ENCODE data around the gene MAPK1. TPM values are rescaled to one million over a fixed set of nuclear protein-coding genes. Genes with fewer than 3 reads are reported as not detected.

The MAPK1 gene
- total RNA-seq, 1 donor: 46.3 TPM

DNA sequence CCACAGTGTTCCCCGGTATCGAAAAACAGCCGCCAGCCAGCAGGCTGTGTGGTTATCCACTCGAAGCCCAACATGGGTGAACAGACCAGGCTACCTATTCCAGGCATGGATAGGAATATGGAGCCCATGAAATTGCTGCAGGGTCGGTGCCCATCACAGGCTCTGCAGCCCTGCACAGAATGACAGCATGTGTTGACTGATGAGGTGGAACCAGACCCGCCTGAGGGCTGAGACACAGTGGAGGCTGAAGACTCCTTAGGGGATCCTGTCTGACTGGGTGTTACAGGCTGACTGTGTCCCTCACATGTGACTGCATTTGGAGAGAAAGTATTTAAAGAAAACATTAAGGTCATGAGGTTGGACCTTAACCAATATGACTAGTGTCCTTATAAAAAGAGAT lies 125.7 kb downstream of the MAPK1 start:
- Histone ChIP-seq H3K4me2 (ENCODE audit: insufficient read depth, low read length) (no peak overlapping the region), H3K36me3 (ENCODE audit: insufficient read depth, low read length) (no peaks in the 10 kb centered on the region), H3K4me1 (ENCODE audit: insufficient read depth, low read length) (no peaks in the 10 kb centered on the region), H2AFZ (ENCODE audit: low read length) (no peak overlapping the region), H4K20me1 (ENCODE audit: insufficient read depth, low read length) (no peaks in the 10 kb centered on the region), H3K4me3 (ENCODE audit: insufficient read depth, low read length) (no peak overlapping the region), H3K27ac (ENCODE audit: low read depth, low read length) (no peak overlapping the region), H3K9me3 (ENCODE audit: low read depth, low read length) (no peaks in the 10 kb centered on the region), H3K79me2 (ENCODE audit: insufficient read depth, low read length) (no peaks in the 10 kb centered on the region), H3K27me3 (ENCODE audit: insufficient read depth, low read length) (peaks cover 1% of the 10 kb centered on the region)
- TF ChIP-seq, protein P1, sequence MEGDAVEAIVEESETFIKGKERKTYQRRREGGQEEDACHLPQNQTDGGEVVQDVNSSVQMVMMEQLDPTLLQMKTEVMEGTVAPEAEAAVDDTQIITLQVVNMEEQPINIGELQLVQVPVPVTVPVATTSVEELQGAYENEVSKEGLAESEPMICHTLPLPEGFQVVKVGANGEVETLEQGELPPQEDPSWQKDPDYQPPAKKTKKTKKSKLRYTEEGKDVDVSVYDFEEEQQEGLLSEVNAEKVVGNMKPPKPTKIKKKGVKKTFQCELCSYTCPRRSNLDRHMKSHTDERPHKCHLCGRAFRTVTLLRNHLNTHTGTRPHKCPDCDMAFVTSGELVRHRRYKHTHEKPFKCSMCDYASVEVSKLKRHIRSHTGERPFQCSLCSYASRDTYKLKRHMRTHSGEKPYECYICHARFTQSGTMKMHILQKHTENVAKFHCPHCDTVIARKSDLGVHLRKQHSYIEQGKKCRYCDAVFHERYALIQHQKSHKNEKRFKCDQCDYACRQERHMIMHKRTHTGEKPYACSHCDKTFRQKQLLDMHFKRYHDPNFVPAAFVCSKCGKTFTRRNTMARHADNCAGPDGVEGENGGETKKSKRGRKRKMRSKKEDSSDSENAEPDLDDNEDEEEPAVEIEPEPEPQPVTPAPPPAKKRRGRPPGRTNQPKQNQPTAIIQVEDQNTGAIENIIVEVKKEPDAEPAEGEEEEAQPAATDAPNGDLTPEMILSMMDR (IDR thresholded peaks at IDR 0.05; ENCODE audit: extremely low read depth, low read depth, low read length): no peak
- peak; percentile 71 for DNase-seq (ENCODE audit: insufficient read length, low spot score, missing footprints)

GRCh38 chr22:21741059-21741458 lies 126.4 kb downstream of the MAPK1 start:
- no peak overlapping the region for H2AFZ ChIP-seq (ENCODE audit: low read length)
- H3K4me2 ChIP-seq (ENCODE audit: insufficient read depth, low read length): no peak overlapping the region
- no peak overlapping the region for H3K27ac ChIP-seq (ENCODE audit: low read depth, low read length)
- H3K27me3 ChIP-seq (ENCODE audit: insufficient read depth, low read length): peaks cover 3% of the 10 kb centered on the region
- H3K4me3 ChIP-seq (ENCODE audit: insufficient read depth, low read length): no peak overlapping the region
- H3K4me1 ChIP-seq (ENCODE audit: insufficient read depth, low read length): no peaks in the 10 kb centered on the region
- peak; percentile 62 for DNase-seq (ENCODE audit: insufficient read length, low spot score, missing footprints)
- H4K20me1 ChIP-seq (ENCODE audit: insufficient read depth, low read length): no peaks in the 10 kb centered on the region
- H3K79me2 ChIP-seq (ENCODE audit: insufficient read depth, low read length): no peaks in the 10 kb centered on the region
- no peaks in the 10 kb centered on the region for H3K36me3 ChIP-seq (ENCODE audit: insufficient read depth, low read length)
- no peaks in the 10 kb centered on the region for H3K9me3 ChIP-seq (ENCODE audit: low read depth, low read length)
- TF ChIP-seq, protein P1 (IDR thresholded peaks at IDR 0.05; ENCODE audit: extremely low read depth, low read depth, low read length): no peak

DNA sequence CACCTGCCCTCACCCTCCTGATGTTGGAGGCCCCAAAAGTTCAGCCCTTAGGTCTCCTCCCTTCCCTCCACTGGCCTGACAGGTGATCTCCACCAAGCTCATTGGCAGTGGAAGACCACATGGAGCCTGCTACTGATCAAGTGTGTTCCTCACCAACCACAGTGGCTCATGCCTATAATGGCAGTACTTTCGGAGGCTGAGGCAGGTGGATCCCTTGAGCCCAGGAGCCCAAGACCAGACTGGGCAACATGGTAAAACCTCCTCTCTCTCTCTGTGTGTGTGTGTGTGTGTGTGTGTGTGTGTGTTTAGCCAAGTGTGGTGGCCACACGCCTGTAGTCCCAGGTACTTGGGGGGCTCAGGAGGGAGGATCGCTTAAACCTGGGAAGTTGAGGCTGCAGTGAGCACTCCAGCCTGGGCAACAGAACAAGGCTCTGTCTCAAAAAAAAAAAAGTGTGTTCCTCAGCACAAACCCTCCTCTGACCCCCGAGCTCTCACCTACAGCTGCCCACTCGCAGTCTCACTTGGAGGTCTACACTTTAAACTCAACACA lies 127.5 kb downstream of the MAPK1 start:
- Histone ChIP-seq H3K4me2 (ENCODE audit: insufficient read depth, low read length) (no peak overlapping the region), H3K4me3 (ENCODE audit: insufficient read depth, low read length) (no peak overlapping the region), H2AFZ (ENCODE audit: low read length) (no peak overlapping the region), H3K9me3 (ENCODE audit: low read depth, low read length) (no peaks in the 10 kb centered on the region), H4K20me1 (ENCODE audit: insufficient read depth, low read length) (no peaks in the 10 kb centered on the region), H3K36me3 (ENCODE audit: insufficient read depth, low read length) (no peaks in the 10 kb centered on the region), H3K79me2 (ENCODE audit: insufficient read depth, low read length) (no peaks in the 10 kb centered on the region), H3K4me1 (ENCODE audit: insufficient read depth, low read length) (peaks cover 4% of the 10 kb centered on the region), H3K27me3 (ENCODE audit: insufficient read depth, low read length) (peaks cover 4% of the 10 kb centered on the region), H3K27ac (ENCODE audit: low read depth, low read length) (no peak overlapping the region)
- no peak for DNase-seq (ENCODE audit: insufficient read length, low spot score, missing footprints)
- TF ChIP-seq, protein P1 (IDR thresholded peaks at IDR 0.05; ENCODE audit: extremely low read depth, low read depth, low read length): no peak

DNA sequence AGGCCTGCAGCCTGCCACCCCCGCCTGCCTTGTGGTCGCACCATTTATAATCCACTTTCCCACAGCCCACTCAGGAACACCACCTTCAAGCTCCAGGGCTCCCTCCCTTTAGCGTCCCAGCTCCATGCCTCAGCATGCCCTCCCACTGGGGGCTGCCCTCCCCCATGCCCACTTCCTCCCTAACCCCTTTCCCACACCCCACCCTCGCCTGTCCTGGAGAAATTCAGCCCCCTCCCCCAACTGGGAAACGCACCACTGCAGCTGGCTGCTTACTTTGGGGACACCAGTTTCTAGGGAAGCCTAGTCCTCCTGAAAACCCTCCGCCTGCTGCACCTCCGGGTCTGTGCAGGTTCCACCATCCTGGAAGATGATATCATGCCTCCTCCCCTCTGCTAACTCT lies 128.5 kb downstream of the MAPK1 start:
- H2AFZ ChIP-seq (ENCODE audit: low read length): no peak overlapping the region
- DNase-seq (ENCODE audit: insufficient read length, low spot score, missing footprints): no peak
- H4K20me1 ChIP-seq (ENCODE audit: insufficient read depth, low read length): no peaks in the 10 kb centered on the region
- no peak overlapping the region for H3K4me2 ChIP-seq (ENCODE audit: insufficient read depth, low read length)
- no peak overlapping the region for H3K27ac ChIP-seq (ENCODE audit: low read depth, low read length)
- no peaks in the 10 kb centered on the region for H3K9me3 ChIP-seq (ENCODE audit: low read depth, low read length)
- no peaks in the 10 kb centered on the region for H3K79me2 ChIP-seq (ENCODE audit: insufficient read depth, low read length)
- H3K4me3 ChIP-seq (ENCODE audit: insufficient read depth, low read length): no peak overlapping the region
- no peaks in the 10 kb centered on the region for H3K36me3 ChIP-seq (ENCODE audit: insufficient read depth, low read length)
- H3K4me1 ChIP-seq (ENCODE audit: insufficient read depth, low read length): peaks cover 8% of the 10 kb centered on the region
- peaks cover 13% of the 10 kb centered on the region for H3K27me3 ChIP-seq (ENCODE audit: insufficient read depth, low read length)
- TF ChIP-seq, protein P1 (IDR thresholded peaks at IDR 0.05; ENCODE audit: extremely low read depth, low read depth, low read length): no peak
